Transverse colon (tissue), 4 donors: ENCODE data around the gene WDSUB1.

Experiments used
- EP300 ChIP-seq: sonication (generic); formaldehyde crosslinking; IDR thresholded peaks from one replicate; pipeline ENCODE4 v1.6.1; 2017; ENCODE audit warnings: antibody characterized with exemption, low read depth
- POLR2A ChIP-seq: fragments of 450-650 bp; IDR thresholded peaks from one replicate; pipeline ENCODE4 v1.6.1; 2016; ENCODE audit warnings: antibody characterized with exemption, mild to moderate bottlenecking, moderate library complexity
- POLR2AphosphoS5 ChIP-seq, 3 donors: sonication (generic); formaldehyde crosslinking; IDR thresholded peaks; one replicate each; pipeline ENCODE4 v1.6.1; 2016; ENCODE audit warnings: antibody characterized with exemption in 3 of 3
- TF ChIP-seq, protein P1 (sequence below), 5 experiments: fragments of 200-600 bp in 3 of 5; fragments of 450-650 bp in 2 of 5; sonication (generic) in 3 of 5; IDR thresholded peaks; 1 replicate in 2 of 5; 2 replicates in 3 of 5; pipeline ENCODE4 v1.5.1; 2016 to 2017; ENCODE audit warnings: antibody characterized with exemption in 5 of 5, inconsistent platforms in 3 of 5, mild to moderate bottlenecking in 2 of 5, moderate library complexity in 1 of 5

DNA sequence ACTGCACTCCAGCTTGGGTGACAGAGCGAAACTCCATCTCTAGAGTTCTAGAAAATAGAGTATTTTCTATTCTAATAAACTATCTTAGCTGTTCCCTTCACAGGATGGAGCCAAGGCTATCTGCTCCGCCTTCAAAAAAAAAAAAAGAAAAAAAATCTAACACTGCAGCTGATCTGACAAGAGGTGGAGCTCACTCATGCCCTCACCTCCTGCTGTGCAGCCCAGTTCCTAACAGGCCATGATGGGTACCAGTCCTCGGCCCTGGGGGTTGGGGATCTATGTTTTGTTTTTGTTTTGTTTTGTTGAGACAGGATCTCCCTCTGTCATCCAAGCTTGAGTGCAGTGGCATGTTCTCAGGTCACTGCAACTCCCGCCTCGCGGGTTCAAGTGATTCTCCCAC is 3.0 kb downstream of the WDSUB1 start:
- TF ChIP-seq, protein P1, sequence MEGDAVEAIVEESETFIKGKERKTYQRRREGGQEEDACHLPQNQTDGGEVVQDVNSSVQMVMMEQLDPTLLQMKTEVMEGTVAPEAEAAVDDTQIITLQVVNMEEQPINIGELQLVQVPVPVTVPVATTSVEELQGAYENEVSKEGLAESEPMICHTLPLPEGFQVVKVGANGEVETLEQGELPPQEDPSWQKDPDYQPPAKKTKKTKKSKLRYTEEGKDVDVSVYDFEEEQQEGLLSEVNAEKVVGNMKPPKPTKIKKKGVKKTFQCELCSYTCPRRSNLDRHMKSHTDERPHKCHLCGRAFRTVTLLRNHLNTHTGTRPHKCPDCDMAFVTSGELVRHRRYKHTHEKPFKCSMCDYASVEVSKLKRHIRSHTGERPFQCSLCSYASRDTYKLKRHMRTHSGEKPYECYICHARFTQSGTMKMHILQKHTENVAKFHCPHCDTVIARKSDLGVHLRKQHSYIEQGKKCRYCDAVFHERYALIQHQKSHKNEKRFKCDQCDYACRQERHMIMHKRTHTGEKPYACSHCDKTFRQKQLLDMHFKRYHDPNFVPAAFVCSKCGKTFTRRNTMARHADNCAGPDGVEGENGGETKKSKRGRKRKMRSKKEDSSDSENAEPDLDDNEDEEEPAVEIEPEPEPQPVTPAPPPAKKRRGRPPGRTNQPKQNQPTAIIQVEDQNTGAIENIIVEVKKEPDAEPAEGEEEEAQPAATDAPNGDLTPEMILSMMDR (IDR thresholded peaks at IDR 0.05): no peak
- TF ChIP-seq POLR2A (no peak), EP300 (no peak), POLR2AphosphoS5 (IDR thresholded peaks at IDR 0.05) (no peak)
